ENCODE measurements around the gene CIAPIN1.

- no peak for TF ChIP-seq CTCF (IDR thresholded peaks at IDR 0.05)
- TF ChIP-seq ZFX (IDR thresholded peaks at IDR 0.05; ENCODE audit: borderline replicate concordance) = no peak
Observed at GRCh38 chr16:57474671-57475661, 27.8 kb upstream of the CIAPIN1 start.

All from 22Rv1 (cell line).